NCI-H2029 treated with DMSO at 0.1 percent for 48 hours (cell line): ENCODE data around the gene RALGPS1.

Source experiments
- DNase-seq: peaks from one replicate; lab custom pipeline; 2025; lab: John Stamatoyannopoulos, UW

The RALGPS1 gene

DNA sequence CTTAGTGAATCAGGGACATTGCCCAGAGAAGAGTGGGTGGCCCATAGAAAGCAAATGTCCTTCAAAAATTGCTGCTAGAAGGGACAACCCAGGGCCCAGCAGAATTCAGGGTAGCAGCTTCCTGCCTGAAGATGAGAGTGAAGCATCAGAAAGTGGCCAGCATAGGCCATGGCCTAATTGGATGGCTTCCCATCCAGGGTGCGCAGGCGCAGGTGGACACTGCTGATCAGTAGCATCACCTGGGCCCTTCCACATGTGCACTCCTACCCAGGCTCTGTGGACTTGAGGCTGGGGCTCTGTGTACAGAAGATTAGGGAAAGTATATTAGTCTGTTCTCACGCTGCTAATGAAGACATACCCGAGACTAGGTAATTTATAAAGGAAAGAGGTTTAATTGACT lies 291.4 kb downstream of the RALGPS1 start:
- no peak for DNase-seq

GRCh38 chr9:127206666-127207065 lies 292.1 kb downstream of the RALGPS1 start:
- DNase-seq = no peak

GRCh38 chr9:127207734-127208410 lies 293.3 kb downstream of the RALGPS1 start:
- no peak for DNase-seq

DNA sequence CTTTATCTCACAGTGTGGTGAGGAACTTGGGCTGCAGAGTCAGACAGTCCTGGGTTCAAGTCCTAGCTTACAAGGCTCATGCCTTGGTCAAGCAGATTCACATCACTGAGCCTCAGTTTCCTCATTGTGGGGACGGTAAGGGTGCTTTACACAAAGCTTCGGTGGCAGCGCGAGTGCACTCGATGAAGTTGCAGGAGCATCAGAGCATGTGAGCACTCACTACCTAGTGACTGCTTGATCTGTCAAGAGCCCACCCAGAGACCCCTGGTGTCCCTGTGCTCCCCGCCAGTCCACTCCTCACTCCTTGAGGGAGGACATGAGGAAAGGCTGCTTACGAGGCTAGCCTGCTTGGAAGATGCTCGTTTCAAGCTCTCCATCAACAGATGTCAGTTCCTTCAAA lies 293.8 kb downstream of the RALGPS1 start:
- no peak for DNase-seq

DNA sequence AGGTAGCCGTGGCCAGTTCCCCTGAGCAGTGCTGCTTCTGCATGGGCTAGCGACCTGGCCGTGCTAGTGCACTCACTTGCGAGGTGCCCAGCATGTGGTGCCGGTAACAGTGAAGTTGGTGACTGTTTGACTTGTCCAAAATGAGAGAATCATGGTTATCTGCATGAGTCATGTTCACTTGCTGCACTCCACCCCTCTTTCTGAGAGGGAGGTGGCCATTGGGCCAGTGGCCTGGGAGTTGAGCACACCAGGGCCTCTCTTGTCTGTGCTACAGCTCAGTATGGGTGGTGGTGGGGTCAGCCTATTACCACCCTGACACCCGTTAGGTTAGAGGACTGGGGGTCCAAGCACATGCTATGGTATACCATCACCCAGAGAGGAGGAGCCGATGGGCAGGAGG lies 294.6 kb downstream of the RALGPS1 start:
- DNase-seq = no peak

GRCh38 chr9:127209948-127210640 lies 295.5 kb downstream of the RALGPS1 start:
- no peak for DNase-seq

DNA sequence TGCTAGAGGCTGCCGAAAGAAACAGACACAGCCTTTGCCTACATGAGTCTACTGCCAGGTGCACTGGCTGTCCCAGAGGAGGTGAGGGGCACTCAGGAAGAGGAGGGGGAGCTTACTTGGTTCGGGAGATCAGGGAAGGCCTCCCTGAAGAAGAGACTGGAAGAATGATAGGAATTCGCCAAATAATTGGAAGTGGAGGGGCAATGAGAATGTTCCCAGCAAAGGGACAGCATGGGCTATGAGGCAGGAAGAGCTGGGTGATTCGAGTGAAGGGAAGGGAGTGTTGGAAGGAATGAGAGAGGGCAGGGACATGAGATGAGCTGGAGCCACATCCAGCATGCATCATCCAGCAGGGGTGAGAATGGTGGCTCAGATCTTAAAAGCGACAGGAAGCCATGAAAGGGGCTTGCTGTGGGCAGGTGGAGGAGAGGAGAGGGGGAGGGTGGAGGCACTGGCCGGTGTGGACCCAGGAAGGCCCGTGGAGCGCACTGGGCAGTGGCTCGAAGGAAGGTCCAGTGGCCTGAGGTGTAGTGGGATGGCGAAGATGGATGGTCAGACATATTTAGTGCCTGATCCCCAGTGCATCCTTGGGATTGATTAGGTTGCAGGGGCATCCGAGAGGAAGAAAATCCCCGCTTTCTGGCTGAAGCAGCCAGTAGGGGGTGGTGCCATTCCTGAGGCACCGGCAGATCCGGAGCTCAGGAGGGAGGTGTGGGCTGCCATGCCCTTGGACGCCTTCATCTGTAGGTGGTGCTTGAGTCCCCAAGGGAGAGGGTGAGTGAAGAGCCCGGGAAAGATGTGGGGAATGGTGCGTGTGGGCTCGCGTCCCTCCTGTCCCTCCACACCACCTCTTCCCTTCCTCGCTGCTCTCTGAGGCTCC lies 296.5 kb downstream of the RALGPS1 start:
- DNase-seq = no peak

- DNase-seq = no peak
Measured at GRCh38 chr9:127211983-127212382, 297.4 kb downstream of the RALGPS1 start.

DNA sequence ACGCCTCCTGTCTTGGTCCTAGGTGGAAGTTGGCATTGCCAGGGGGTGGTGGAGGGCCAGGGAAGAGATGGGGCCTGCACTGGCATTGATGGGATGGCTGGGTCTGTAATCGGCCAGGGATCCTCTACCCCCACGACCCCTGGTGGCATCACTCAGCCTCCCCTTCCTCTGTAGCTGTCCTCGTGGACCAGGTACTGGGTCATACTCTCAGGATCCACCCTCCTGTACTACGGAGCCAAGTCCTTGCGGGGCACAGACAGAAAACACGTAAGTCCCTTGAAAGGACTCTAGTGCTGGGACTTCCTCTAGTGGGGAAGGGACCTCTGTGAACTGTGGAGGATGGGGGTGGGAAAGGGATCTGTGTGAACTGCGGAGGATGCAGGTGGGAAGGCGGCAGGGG lies 297.9 kb downstream of the RALGPS1 start:
- DNase-seq = no peak

DNA sequence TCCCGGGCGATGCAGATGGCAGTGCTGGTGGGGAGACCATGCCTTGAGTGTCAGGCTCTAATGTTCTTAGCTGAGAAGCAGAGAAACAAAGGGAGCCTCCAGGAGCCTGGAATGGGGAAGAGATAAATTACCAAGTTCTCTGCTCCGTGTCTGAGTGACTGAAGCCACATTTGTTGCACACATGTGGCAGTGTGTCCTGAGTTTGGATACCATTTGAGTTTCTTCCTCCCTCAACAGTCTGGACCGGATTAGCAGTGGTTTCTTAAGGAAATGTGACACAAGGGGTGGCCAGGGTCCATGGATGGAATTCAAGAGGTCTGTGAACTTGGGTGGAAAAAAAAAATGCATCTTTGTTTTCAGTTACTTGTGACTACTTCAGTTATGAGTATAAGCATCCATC lies 299.3 kb downstream of the RALGPS1 start:
- DNase-seq = no peak

DNA sequence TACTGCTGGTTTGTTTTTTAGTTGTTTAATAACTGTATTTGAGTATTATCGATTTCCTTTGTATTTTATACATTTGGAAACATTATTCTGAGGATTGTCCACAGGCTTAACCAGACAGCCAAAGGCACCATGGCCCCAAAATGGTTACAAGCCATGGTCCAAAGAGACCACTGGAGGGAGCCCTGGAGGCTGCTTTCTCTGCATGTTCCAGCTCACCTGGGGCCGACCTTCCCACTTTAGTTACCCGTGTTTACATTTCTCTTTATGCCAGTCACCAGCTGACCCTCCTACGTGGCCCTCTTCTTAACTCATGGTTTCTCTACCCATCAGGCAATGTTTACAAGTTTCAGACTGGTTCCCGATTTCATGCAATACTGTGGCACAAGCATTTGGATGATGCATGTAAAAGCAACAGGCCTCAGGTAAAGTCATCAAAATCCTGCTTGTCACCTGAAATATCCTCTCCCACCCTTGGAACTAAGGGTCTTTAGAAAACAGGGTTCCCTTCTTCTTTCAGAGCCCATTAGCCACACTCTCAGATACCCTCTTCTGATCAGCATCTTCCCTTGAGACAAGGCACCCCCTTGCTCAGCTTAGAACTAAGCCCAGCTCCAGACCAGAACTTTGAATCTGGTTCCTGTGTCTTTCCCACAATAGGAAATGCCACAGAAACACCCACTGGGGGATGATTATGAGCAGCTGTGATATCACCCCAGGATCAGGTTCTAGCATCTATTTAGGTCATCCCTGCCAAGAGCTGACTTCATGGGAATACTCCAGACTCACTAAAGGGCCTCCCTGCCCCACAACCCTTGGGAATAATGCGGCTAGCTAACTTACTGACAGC lies 300.1 kb downstream of the RALGPS1 start:
- DNase-seq = peak; percentile 31

GRCh38 chr9:127215268-127216209 lies 301.0 kb downstream of the RALGPS1 start:
- DNase-seq = no peak

- DNase-seq = no peak
Measured at GRCh38 chr9:127216210-127216887, 301.8 kb downstream of the RALGPS1 start.

- no peak for DNase-seq
Measured at GRCh38 chr9:127216888-127217217, 302.3 kb downstream of the RALGPS1 start.

- no peak for DNase-seq
Measured at GRCh38 chr9:127218818-127219217, 304.2 kb downstream of the RALGPS1 start.

- no peak for DNase-seq
Measured at GRCh38 chr9:127219520-127219919, 304.9 kb downstream of the RALGPS1 start.

DNA sequence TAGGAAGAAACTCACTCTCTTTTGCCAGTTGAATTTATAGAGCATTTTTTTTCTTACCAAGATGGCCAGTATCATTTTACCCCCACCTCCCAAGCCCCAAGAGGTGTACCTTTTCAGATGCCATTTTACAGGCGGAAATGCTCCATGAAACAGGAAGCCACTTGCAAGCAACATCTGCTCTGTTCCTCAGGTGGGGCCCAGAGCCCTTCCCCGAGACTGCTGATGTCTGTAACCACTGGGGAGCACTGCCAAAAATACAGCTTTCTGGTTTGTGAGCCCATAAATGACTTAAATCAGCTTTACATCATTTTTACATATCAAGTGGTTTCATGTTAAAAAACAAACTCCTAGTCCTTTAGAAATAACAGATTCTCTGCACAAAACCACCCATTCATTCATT lies 307.1 kb downstream of the RALGPS1 start:
- DNase-seq = no peak

DNA sequence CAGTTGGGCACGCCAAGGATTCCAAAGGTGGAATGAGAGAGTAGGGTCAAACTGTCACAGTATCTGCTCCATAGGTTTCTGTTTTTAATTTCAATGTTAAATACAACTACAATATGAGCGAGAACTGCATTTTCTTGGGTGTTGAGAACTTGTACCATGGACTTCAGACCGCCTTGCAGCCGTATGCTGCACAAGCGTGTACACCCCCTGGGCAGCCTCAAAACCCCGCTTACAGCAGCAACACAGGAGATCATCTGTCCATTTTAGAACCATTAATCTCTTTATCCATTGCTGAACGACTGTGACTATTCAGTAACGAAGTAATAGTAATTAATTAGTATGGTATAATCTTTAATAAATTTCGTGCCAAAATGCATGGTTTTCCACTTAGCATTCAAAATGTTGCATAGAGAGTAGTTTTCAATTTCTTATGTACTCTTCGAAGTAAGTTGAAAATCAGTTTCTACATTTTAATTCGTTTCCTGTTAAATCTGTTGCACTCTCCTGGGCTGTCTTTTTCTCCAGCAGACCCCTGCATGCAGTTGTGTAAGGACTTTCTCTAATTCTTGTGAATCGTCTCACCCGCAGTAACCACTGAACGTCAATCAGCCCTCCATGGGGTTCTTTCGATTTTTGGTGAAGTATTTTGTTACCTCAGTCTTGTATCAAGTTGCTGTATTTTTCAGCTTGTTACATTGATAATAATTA lies 308.0 kb downstream of the RALGPS1 start:
- no peak for DNase-seq

GRCh38 chr9:127223266-127223665 lies 308.7 kb downstream of the RALGPS1 start:
- no peak for DNase-seq

GRCh38 chr9:127223810-127224177 lies 309.2 kb downstream of the RALGPS1 start:
- no peak for DNase-seq
